ENCODE results near the gene KCTD13.

DNA sequence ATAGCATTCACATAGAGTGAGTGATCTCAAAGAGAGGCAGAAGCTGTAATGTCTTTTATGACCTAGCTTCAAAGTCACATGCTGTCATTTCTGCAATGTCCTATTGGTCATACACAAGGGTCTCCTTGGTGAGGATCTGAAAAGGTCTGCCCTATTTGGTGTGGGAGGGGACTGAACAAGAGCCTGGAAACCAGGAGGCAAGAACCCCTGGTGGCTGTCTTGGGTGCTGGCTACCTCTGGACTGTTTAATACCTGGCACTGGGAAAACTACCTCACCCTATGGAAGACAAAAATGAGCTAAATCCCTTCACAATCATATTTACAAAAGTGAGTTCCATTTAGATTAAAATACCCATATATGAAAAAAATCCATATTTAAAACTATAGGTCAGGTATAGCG lies 9.0 kb downstream of the KCTD13 start:
- TF ChIP-seq, protein P1, sequence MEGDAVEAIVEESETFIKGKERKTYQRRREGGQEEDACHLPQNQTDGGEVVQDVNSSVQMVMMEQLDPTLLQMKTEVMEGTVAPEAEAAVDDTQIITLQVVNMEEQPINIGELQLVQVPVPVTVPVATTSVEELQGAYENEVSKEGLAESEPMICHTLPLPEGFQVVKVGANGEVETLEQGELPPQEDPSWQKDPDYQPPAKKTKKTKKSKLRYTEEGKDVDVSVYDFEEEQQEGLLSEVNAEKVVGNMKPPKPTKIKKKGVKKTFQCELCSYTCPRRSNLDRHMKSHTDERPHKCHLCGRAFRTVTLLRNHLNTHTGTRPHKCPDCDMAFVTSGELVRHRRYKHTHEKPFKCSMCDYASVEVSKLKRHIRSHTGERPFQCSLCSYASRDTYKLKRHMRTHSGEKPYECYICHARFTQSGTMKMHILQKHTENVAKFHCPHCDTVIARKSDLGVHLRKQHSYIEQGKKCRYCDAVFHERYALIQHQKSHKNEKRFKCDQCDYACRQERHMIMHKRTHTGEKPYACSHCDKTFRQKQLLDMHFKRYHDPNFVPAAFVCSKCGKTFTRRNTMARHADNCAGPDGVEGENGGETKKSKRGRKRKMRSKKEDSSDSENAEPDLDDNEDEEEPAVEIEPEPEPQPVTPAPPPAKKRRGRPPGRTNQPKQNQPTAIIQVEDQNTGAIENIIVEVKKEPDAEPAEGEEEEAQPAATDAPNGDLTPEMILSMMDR (conservative IDR thresholded peaks at IDR 0.05; ENCODE audit: low read depth, low read length), result no peak
- TF ChIP-seq EZH2 (IDR thresholded peaks at IDR 0.05; ENCODE audit: borderline replicate concordance, low read depth, low read length, poor library complexity, severe bottlenecking), result no peak

All from A673 (cell line).